DMS153 treated with DMSO at 0.1 percent for 48 hours (cell line): ENCODE results near the gene SGCE.
"Not testable (repeated sequence)": the region's sequence is repeated elsewhere in the genome, so short reads cannot be mapped to it uniquely, and the experiment has no call there.

Source experiments
- DNase-seq: peaks from one replicate; lab custom pipeline; 2025; ENCODE audit not compliant: unreplicated experiment; lab: John Stamatoyannopoulos, UW

The SGCE gene

GRCh38 chr7:94655848-94656657, at the start of gene SGCE:
SGCE (minus strand) TSS chr7:94656133; CDS start chr7:94656098, 35 bp downstream.
- DNase-seq: peak; percentile 58

- DNase-seq: not testable (repeated sequence)
These were observed 49.5 kb upstream of the SGCE start for GRCh38 chr7:94705155-94706021.

- no peak for DNase-seq
These were observed 45.6 kb upstream of the SGCE start for GRCh38 chr7:94701555-94701973.

GRCh38 chr7:94700926-94701554, 45.1 kb upstream of the SGCE start:
- no peak for DNase-seq

- no peak for DNase-seq
These were observed 42.3 kb upstream of the SGCE start for GRCh38 chr7:94698275-94698674.

- no peak for DNase-seq
These were observed 41.4 kb upstream of the SGCE start for GRCh38 chr7:94697035-94697974.

- no peak for DNase-seq
These were observed 31.9 kb upstream of the SGCE start for GRCh38 chr7:94687810-94688209.

- no peak for DNase-seq
These were observed 31.1 kb upstream of the SGCE start for GRCh38 chr7:94687076-94687475.

- no peak for DNase-seq
These were observed 27.1 kb upstream of the SGCE start for GRCh38 chr7:94683066-94683465.

GRCh38 chr7:94679358-94679757, 23.4 kb upstream of the SGCE start:
- DNase-seq: no peak

- no peak for DNase-seq
These were observed 20.5 kb upstream of the SGCE start for GRCh38 chr7:94676431-94676830.

- DNase-seq: no peak
These were observed 19.4 kb upstream of the SGCE start for GRCh38 chr7:94675356-94675755.

- DNase-seq: no peak
These were observed 15.7 kb upstream of the SGCE start for GRCh38 chr7:94671444-94672235.

GRCh38 chr7:94669773-94670495, 14.0 kb upstream of the SGCE start:
- DNase-seq: no peak

GRCh38 chr7:94666879-94667587, 11.1 kb upstream of the SGCE start:
- DNase-seq: no peak

- DNase-seq: no peak
These were observed 9.5 kb upstream of the SGCE start for GRCh38 chr7:94665426-94665825.

- DNase-seq: no peak
These were observed 8.1 kb upstream of the SGCE start for GRCh38 chr7:94664023-94664422.

GRCh38 chr7:94662548-94662947, 6.6 kb upstream of the SGCE start:
- DNase-seq: no peak
